Measurements from ENCODE around the gene WLS.

DNA sequence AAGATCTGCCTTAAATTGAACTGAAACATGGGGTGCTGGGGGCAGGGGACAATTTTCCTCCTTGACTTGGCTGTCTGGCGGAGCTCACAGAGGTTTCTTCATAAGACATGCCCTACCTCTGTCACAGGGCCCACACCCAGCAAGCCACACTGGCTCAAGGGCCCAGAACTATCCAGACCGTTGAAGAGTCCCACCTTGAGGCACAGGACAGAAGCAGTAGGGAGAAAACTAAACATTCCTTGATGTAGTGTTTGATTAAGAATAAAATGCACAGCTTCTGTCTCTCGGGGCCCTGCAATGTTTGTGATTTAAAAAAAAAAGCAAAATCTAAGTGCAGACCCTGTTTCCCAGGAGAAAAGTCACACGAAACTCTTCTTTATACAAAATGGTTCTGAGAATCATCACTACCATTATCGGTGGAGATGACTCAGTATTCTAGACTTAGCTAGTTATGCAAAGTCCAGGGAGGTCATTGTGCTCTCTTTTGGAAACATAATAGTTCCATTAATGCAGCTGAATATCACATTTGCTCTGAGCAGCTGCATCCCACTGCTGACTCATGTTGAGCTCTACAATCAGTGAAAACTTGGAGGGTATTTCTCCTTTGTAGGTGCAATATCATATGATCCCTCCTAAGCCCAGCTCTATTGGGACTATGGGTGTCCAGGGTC lies 128.3 kb downstream of the WLS start:
- TF ChIP-seq EP300 (IDR thresholded peaks at IDR 0.05; ENCODE audit: borderline replicate concordance) (no peak), TEAD4 (IDR thresholded peaks at IDR 0.05) (no peak), RAD21 (IDR thresholded peaks at IDR 0.05; ENCODE audit: low read depth) (no peak), EGR1 (IDR thresholded peaks at IDR 0.05) (no peak)
